NB4 (cell line): ENCODE results near the gene SLC25A51.
A peak's percentile ranks its signal among the peaks of the same experiment; 100 is the strongest.
"Not testable (repeated sequence)": the region's sequence is repeated elsewhere in the genome, so short reads cannot be mapped to it uniquely, and the experiment has no call there.

ENCODE experiments used
- DNase-seq: peaks from one replicate; pipeline ENCODE4 v3.0.0; 2010; ENCODE audit warnings: low read depth
- H3K4me3 ChIP-seq: one replicate; pipeline ENCODE4 v1.5.1; 2011; ENCODE audit warnings: mild to moderate bottlenecking, low read depth, low read length, moderate library complexity
- MYC ChIP-seq: IDR thresholded peaks from 2 replicates; pipeline ENCODE4 v1.6.1; 2011; ENCODE audit warnings: low read depth, low read length
- POLR2A ChIP-seq: IDR thresholded peaks from 2 replicates; pipeline ENCODE4 v1.6.1; 2011; ENCODE audit warnings: mild to moderate bottlenecking; ENCODE audit not compliant: insufficient read length; ENCODE audit errors: extremely low read depth
- TF ChIP-seq, protein P1 (sequence below): IDR thresholded peaks from 2 replicates; pipeline ENCODE4 v1.6.1; 2011; ENCODE audit warnings: low read depth, low read length
- TF ChIP-seq, protein P2 (sequence below): IDR thresholded peaks from one replicate; pipeline ENCODE4 v1.5.1; 2012; ENCODE audit warnings: low read depth, low read length

SLC25A51 gene

DNA sequence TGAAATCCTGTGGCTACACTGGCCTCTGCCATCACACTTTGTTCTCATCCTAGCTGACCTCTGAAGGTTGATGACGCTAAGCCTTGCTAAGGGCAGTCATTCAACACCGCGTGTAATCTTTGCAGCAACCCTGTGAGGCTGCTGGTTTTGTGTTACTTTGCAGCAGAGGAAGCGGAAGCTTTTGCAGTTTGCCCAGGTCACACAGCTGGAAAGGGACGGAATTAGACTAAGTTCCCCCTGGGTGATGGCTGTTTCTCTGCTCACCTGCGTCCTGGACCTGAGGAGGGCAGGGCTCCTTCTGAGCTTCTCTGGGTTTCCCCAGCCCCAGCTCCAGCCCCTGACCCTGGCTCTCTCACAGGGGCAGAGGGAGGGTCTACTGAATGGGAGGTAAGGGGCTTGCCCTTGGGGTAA is 7.3 kb upstream of the SLC25A51 start:
- no peak for TF ChIP-seq POLR2A
- TF ChIP-seq, protein P1, sequence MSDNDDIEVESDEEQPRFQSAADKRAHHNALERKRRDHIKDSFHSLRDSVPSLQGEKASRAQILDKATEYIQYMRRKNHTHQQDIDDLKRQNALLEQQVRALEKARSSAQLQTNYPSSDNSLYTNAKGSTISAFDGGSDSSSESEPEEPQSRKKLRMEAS, result no peak
- TF ChIP-seq MYC, result no peak
- TF ChIP-seq, protein P2, sequence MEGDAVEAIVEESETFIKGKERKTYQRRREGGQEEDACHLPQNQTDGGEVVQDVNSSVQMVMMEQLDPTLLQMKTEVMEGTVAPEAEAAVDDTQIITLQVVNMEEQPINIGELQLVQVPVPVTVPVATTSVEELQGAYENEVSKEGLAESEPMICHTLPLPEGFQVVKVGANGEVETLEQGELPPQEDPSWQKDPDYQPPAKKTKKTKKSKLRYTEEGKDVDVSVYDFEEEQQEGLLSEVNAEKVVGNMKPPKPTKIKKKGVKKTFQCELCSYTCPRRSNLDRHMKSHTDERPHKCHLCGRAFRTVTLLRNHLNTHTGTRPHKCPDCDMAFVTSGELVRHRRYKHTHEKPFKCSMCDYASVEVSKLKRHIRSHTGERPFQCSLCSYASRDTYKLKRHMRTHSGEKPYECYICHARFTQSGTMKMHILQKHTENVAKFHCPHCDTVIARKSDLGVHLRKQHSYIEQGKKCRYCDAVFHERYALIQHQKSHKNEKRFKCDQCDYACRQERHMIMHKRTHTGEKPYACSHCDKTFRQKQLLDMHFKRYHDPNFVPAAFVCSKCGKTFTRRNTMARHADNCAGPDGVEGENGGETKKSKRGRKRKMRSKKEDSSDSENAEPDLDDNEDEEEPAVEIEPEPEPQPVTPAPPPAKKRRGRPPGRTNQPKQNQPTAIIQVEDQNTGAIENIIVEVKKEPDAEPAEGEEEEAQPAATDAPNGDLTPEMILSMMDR, result no peak
- no peak overlapping the region for H3K4me3 ChIP-seq
- DNase-seq, result no peak

DNA sequence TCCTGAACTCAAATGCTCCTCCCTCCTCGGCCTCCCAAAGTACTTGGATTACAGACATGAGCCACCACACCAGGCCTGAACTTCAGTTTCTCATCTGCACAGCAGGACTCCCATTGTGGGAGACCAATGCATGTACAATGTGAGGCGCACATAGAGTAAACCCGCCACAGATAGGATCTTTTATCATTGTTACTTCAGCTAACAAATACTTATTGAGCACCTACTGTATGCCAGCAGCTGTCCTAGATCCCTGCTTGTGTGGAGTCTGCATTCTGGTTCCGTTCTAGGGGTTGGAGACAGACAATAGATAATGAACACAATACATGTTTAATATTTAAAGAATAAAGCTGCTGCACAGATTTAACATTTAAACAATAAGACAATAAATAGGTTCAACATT is 6.3 kb upstream of the SLC25A51 start:
- no peak overlapping the region for H3K4me3 ChIP-seq
- DNase-seq, result no peak
- TF ChIP-seq, protein P2, result no peak
- TF ChIP-seq, protein P1, result no peak
- TF ChIP-seq MYC (no peak), POLR2A (no peak)

DNA sequence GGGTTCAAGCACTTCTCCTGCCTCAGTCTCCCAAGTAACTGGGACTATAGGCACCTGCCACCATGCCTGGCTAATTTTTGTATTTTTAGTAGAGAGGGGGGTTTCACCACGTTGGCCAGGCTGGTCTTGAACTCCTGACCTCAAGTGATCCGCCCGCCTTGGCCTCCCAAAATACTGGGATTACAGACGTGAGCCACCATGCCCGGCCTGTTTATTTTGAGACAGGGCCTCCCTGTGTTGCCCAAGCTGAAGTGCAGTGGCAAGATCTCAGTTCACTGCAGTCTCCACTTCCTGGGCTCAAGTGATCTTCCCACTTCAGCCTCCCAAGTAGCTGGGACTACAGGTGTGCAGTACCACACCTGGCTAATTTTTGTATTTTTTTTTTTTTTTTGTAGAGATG is 5.9 kb upstream of the SLC25A51 start:
- not testable (repeated sequence) for DNase-seq, H3K4me3 ChIP-seq

DNA sequence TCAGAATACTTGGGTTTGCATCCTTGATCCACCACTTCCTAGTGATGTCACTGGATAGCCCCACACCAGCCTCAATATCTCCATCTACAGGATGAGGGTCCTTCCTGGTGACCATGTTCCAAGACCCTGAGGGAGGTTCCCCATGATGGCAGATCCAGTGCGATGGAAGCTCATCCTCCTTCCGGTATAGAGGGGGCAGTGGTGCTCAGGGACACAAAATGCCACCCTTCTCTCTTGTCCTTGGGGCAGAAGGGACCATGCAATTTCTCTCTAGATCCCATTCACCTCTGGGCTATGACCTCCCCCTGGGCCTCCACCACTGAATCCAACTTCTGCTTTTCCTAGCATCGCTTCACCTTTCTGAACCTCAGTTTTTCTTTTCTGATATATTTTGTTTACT is 5.4 kb upstream of the SLC25A51 start:
- TF ChIP-seq POLR2A, result no peak
- TF ChIP-seq MYC, result no peak
- TF ChIP-seq, protein P2, result no peak
- TF ChIP-seq, protein P1, result no peak

DNA sequence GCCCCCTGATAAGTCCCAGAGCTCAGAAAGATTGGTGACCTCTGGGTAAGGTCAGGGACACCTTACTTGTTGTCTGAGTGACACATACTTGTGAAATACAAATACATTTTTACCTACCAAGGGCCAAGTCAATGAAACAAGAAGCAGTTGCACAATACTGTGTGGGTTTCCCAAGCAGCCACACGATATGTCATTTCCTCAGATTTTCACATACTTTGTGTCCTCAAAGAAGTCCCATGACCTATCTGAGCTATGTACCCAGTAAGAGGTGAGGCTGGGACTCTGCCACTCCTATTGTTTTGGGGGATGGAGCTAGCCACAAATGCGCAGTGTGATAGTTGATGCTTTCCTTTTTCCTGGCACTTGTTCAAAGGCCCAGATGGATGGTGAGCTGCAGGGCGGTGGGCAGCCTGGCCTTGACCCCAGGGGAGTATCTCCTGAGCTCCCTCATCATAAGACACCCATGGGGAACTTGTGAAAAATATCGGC is 4.8 kb upstream of the SLC25A51 start:
- peak; percentile 84 for DNase-seq
- H3K4me3 ChIP-seq, result no peak overlapping the region

More for the DNA sequence above, 5.4 kb upstream of the SLC25A51 start:
- DNase-seq, result no peak
- no peak overlapping the region for H3K4me3 ChIP-seq

DNA sequence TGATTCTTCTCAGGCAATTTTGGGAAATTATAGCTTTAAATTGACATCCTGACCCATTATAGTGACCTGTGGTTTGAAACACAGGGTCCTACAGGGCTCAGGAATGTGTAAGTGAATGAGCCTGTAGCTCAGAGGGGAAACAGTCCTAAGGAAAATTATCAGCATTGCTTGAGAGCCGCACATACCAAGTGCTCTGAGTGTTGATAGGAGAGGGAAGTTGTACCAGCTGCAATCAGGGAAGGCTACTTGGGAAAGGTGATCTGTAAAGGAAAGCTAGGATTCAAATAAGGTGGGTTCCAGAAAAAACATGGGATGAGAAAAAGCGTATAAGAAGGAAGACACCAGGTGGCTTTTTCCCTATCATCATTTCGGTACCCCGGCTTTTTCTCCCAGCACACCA is 4.4 kb upstream of the SLC25A51 start:
- TF ChIP-seq, protein P1, result no peak
- TF ChIP-seq MYC (no peak), POLR2A (no peak)
- TF ChIP-seq, protein P2, result no peak
- H3K4me3 ChIP-seq, result no peak overlapping the region
- DNase-seq, result no peak

More for the DNA sequence above, 4.8 kb upstream of the SLC25A51 start:
- TF ChIP-seq, protein P1, result no peak
- TF ChIP-seq, protein P2, result no peak
- TF ChIP-seq MYC (no peak), POLR2A (no peak)
